ENCODE data around the gene TPBGL.

DNA sequence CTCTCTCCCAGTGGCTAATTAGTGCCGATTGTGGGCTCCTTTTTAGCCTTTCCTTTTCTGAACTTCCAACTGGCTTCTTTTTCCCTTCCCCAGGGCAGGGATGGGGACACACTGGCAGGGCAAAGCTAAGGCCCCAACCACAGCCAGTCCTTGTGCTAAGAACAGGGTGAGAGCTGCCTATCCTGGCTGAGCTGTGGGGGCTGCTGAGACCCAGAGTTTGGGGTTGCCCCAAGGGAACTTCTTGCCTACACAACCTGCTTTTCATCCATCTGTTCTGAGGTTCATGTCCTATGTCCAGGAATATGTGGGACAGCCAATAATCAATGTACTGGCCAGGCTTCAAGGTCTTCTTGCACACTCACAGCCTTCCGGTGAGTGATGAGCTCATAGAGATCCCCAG lies 10.0 kb upstream of the TPBGL start:
- no peak for TF ChIP-seq GATA2 (IDR thresholded peaks at IDR 0.05; ENCODE audit: low read depth, low read length)
- TF ChIP-seq GATA3 (IDR thresholded peaks at IDR 0.05; ENCODE audit: low read depth, low read length): no peak

Measured in SH-SY5Y (cell line).